ENCODE results near the gene ABHD8. TPM values are rescaled to one million over a fixed set of nuclear protein-coding genes. Genes with fewer than 3 reads are reported as not detected.

ABHD8 gene
- total RNA-seq, 1 donor from 2014 or later = 17.1 TPM

- intact Hi-C loops (cut with DNase I) = no loop called here
- ATAC-seq = no peak
- no peaks in the 10 kb centered on the region for H3K27me3 ChIP-seq
Observed at GRCh38 chr19:17331045-17331558, 27.9 kb upstream of the ABHD8 start.

GRCh38 chr19:17330262-17331044 is 27.2 kb upstream of the ABHD8 start:
- Histone ChIP-seq H3K27me3 (no peaks in the 10 kb centered on the region), H3K36me3 (no peaks in the 10 kb centered on the region), H3K27ac (no peak overlapping the region), H3K4me3 (no peak overlapping the region), H3K9me3 (no peaks in the 10 kb centered on the region), H3K4me1 (peaks cover 18% of the 10 kb centered on the region)
- DNase-seq = no peak
- no peak for TF ChIP-seq CTCF (IDR thresholded peaks at IDR 0.05)
- ATAC-seq = no peak
- intact Hi-C loops (cut with DNase I) = no loop called here

More at GRCh38 chr19:17331045-17331558, 27.9 kb upstream of the ABHD8 start:
- no peaks in the 10 kb centered on the region for H3K36me3 ChIP-seq
- TF ChIP-seq CTCF (IDR thresholded peaks at IDR 0.05) = no peak
- no peaks in the 10 kb centered on the region for H3K9me3 ChIP-seq
- no peak overlapping the region for H3K27ac ChIP-seq
- H3K4me3 ChIP-seq = no peak overlapping the region
- H3K4me1 ChIP-seq = peaks cover 21% of the 10 kb centered on the region
- no peak for DNase-seq

DNA sequence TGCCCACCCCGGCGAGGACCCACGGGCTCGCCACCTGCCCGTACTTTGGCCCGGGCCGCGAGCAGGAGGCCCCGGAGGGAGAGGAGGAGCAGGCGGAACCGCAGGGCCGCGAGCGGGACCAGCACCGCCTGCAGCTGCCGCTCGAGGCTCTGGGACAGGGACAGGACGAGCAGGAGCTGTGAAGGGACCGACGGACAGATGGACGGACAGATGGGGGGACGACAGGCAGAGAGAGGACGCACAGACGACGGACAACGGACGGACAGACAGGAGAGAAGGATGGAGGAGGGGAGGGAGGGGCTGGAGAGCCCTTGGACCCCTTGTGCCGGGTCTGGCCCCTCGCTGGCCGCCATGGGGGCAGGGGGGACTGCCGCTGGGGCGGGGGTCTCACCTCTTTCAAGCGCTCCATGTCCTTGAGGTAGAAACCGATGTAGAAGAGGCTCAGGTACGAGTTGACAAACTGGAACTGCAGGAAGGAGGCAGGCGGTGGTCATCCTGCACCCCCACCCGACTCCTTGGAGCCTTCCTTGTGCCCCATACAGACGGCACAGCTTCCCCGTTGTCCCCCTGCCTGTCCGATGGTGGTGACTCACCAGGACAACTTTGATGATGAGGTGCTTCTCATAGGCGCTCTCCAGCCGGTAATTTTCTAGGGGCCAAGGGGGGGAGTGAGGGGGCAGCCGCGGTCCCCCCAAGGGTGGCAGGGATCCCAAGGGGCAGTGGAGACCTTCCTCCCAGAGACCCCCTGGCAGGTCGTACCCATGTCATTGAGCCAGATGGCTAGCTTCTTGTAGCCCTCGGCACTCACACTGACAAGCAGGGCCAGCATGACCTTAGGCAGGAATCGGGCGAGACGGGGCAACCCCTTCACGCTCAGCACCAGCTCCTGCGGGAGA is 26.4 kb upstream of the ABHD8 start:
- Histone ChIP-seq H3K4me1 (peaks cover 12% of the 10 kb centered on the region), H3K36me3 (no peaks in the 10 kb centered on the region), H3K4me3 (no peak overlapping the region), H3K27me3 (no peaks in the 10 kb centered on the region), H3K27ac (no peak overlapping the region), H3K9me3 (no peaks in the 10 kb centered on the region)
- DNase-seq (no peak), ATAC-seq (no peak)
- TF ChIP-seq CTCF (IDR thresholded peaks at IDR 0.05) = no peak
- intact Hi-C loops (cut with DNase I) = no loop called here

DNA sequence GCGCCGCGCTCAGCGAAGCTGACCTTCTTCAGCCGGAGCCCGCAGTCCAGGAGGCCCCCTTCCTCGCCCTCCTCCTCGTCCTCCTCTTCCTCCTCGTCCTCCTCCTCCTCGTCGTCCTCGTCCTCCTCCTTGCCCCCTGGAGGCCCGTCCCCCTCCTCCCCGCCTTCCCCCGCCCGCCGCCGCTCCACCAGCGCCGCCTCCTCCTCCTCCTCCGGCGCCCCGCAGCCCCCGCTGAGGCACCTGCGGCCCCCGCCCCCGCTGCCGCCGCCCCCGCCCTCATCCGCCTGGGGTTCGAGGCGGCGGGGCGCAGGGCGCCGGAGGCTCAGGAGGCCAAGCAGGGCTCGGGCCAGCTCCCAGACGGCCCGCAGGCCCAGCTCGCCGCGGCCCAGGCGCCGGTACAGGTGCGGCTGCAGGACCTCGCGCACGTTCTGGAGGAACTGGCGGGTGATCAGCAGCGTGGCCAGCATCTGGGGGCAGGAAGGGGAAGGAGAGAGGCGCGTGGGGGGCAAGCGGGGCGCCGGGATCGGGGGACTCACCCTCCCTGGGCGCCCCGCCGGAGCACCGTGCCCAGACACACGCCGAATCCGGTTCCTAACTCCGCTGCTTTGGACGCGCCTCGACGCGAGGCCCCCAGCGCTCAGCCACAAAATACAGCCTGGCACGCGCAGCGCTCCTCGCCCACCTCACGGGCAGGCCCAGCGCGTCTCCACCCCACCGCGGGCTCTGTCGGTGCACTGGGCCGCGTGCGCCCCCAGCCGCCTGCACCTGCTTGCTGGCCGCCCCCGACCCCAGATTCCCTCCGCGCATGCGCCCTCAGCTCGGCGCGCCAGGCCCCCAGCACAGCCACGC is 25.5 kb upstream of the ABHD8 start:
- peak overlapping the region; percentile 66 for H3K27ac ChIP-seq
- ATAC-seq = peak; percentile 1
- no peaks in the 10 kb centered on the region for H3K27me3 ChIP-seq
- H3K9me3 ChIP-seq = no peaks in the 10 kb centered on the region
- intact Hi-C loops (cut with DNase I) = no loop called here
- DNase-seq = no peak
- no peaks in the 10 kb centered on the region for H3K36me3 ChIP-seq
- no peak for TF ChIP-seq CTCF (IDR thresholded peaks at IDR 0.05)
- peaks cover 8% of the 10 kb centered on the region for H3K4me1 ChIP-seq
- peak overlapping the region; percentile 47 for H3K4me3 ChIP-seq
